IMR-90 (cell line): ENCODE data around the gene RGS9. TPM values are rescaled to one million over a fixed set of nuclear protein-coding genes. Genes with fewer than 3 reads are reported as not detected.

Source experiments
- ATAC-seq: fragments of 200-7000 bp; cut with Tn5 transposase; 2 replicates; pipeline ENCODE4 v1.9.1; 2020; ENCODE audit warnings: low read depth, mild to moderate bottlenecking, moderate library complexity
- BruUV-seq: library from RNA; stranded (reverse); fragments of 400-500 nt; replicated peaks from 2 replicates; lab custom pipeline; 2021; lab: Mats Ljungman, UMichigan
- CTCF ChIA-PET: fragments of 300-600 bp; formaldehyde crosslinking; extraction: SDS; loops from one replicate; lab custom pipeline; 2021; ENCODE audit warnings: antibody characterized with exemption; lab: Yijun Ruan, JAX
- POLR2A ChIA-PET: fragments of 300-600 bp; sonication (Branson Sonifier 250); formaldehyde crosslinking; loops from one replicate; lab custom pipeline; 2022; ENCODE audit warnings: antibody characterized with exemption; ENCODE audit not compliant: unreplicated experiment; lab: Charles Lee
- DNase-seq: peaks from one replicate; pipeline ENCODE4 v3.0.0; 2013
- H2AFZ ChIP-seq: replicated peaks from 2 replicates; pipeline ENCODE3; 2013; ENCODE audit warnings: low read length, mild to moderate bottlenecking; ENCODE audit not compliant: poor library complexity
- H2AK5ac ChIP-seq: 2 replicates; pipeline ENCODE4 v1.6.1; 2013; ENCODE audit warnings: low read depth, low read length, inconsistent platforms
- H2AK9ac ChIP-seq: replicated peaks from 2 replicates; pipeline ENCODE3; 2013; ENCODE audit warnings: mild to moderate bottlenecking, low read depth, low read length, moderate library complexity; ENCODE audit not compliant: poor library complexity
- H2BK120ac ChIP-seq: 2 replicates; pipeline ENCODE4 v1.6.1; 2013; ENCODE audit warnings: low read depth, low read length, inconsistent platforms
- H2BK15ac ChIP-seq: 3 replicates; pipeline ENCODE4 v1.6.1; 2013; ENCODE audit warnings: low read depth, low read length, inconsistent platforms
- H2BK20ac ChIP-seq: 2 replicates; pipeline ENCODE4 v1.6.1; 2013; ENCODE audit warnings: low read depth, mild to moderate bottlenecking, inconsistent platforms, low read length, moderate library complexity
- H2BK5ac ChIP-seq: 2 replicates; pipeline ENCODE4 v1.6.1; 2013; ENCODE audit warnings: mild to moderate bottlenecking, low read depth, low read length, inconsistent platforms; ENCODE audit not compliant: poor library complexity, severe bottlenecking
- H3K14ac ChIP-seq: replicated peaks from 2 replicates; pipeline ENCODE4 v1.6.1; 2013; ENCODE audit warnings: low read depth, low read length, inconsistent platforms
- H3K18ac ChIP-seq: 2 replicates; pipeline ENCODE4 v1.6.1; 2013; ENCODE audit warnings: low read depth, low read length, control low read depth
- H3K23ac ChIP-seq: 2 replicates; pipeline ENCODE4 v1.6.1; 2013; ENCODE audit warnings: low read depth, low read length, inconsistent platforms
- H3K27ac ChIP-seq: 2 replicates; pipeline ENCODE4 v1.5.1; 2013; ENCODE audit warnings: mild to moderate bottlenecking, control low read depth, low read length; ENCODE audit not compliant: insufficient read depth
- H3K27me3 ChIP-seq: 2 replicates; pipeline ENCODE4 v1.6.1; 2013; ENCODE audit warnings: low read length; ENCODE audit not compliant: control insufficient read depth, insufficient read depth
- H3K36me3 ChIP-seq: 2 replicates; pipeline ENCODE4 v1.6.1; 2013; ENCODE audit warnings: low read length, mixed read lengths; ENCODE audit not compliant: control insufficient read depth, insufficient read depth
- H3K4ac ChIP-seq: 2 replicates; pipeline ENCODE4 v1.6.1; 2013; ENCODE audit warnings: low read depth, low read length, inconsistent platforms
- H3K4me1 ChIP-seq: 2 replicates; pipeline ENCODE4 v1.6.1; 2013; ENCODE audit warnings: low read length, mixed read lengths; ENCODE audit not compliant: control insufficient read depth, insufficient read depth
- H3K4me2 ChIP-seq: 2 replicates; pipeline ENCODE4 v1.6.1; 2013; ENCODE audit warnings: low read depth, mild to moderate bottlenecking, control low read depth, low read length, moderate library complexity
- H3K4me3 ChIP-seq: 2 replicates; pipeline ENCODE4 v1.5.1; 2013; ENCODE audit warnings: low read depth, mild to moderate bottlenecking, control low read depth, low read length, moderate library complexity; ENCODE audit not compliant: insufficient read depth
- H3K56ac ChIP-seq: 2 replicates; pipeline ENCODE4 v1.6.1; 2013; ENCODE audit warnings: low read length, inconsistent platforms; ENCODE audit not compliant: insufficient read depth; ENCODE audit errors: extremely low read depth
- H3K79me1 ChIP-seq, 2 experiments: 2 replicates each; pipeline ENCODE4 v1.6.1; 2013; ENCODE audit warnings: low read length in 2 of 2, inconsistent platforms in 1 of 2, low read depth in 1 of 2
- H3K9ac ChIP-seq: 2 replicates; pipeline ENCODE4 v1.6.1; 2013; ENCODE audit warnings: low read depth, low read length, control low read depth
- H3K9me1 ChIP-seq: 2 replicates; pipeline ENCODE4 v1.6.1; 2013; ENCODE audit warnings: low read length, inconsistent platforms; ENCODE audit not compliant: insufficient read depth
- H3K9me3 ChIP-seq: 2 replicates; pipeline ENCODE4 v1.6.1; 2013; ENCODE audit warnings: low read length; ENCODE audit not compliant: control insufficient read depth, insufficient read depth
- H4K20me1 ChIP-seq: 2 replicates; pipeline ENCODE4 v1.6.1; 2013; ENCODE audit warnings: low read length, inconsistent platforms; ENCODE audit not compliant: insufficient read depth
- H4K5ac ChIP-seq: 2 replicates; pipeline ENCODE4 v1.6.1; 2013; ENCODE audit warnings: mild to moderate bottlenecking, low read depth, low read length, control low read depth
- H4K8ac ChIP-seq, 2 experiments: 2 replicates each; pipeline ENCODE4 v1.6.1; 2013; ENCODE audit warnings: low read depth in 2 of 2, low read length in 2 of 2, control low read depth in 1 of 2, inconsistent platforms in 1 of 2
- H4K91ac ChIP-seq: 2 replicates; pipeline ENCODE4 v1.6.1; 2013; ENCODE audit warnings: low read depth, low read length, inconsistent platforms; ENCODE audit not compliant: insufficient read depth
- BHLHE40 ChIP-seq: fragments of 150-350 bp; IDR thresholded peaks from 2 replicates; pipeline ENCODE4 v1.6.1; 2016; ENCODE audit warnings: mild to moderate bottlenecking, low read depth, low read length
- CEBPB ChIP-seq: IDR thresholded peaks from 2 replicates; pipeline ENCODE4 v1.6.1; 2012; ENCODE audit warnings: low read depth, low read length, improper control_type of control experiment
- CHD1 ChIP-seq: IDR thresholded peaks from 2 replicates; pipeline ENCODE4 v1.6.1; 2012; ENCODE audit warnings: low read depth, low read length, improper control_type of control experiment
- CTCF ChIP-seq: conservative IDR thresholded peaks from 2 replicates; pipeline ENCODE4 v1.5.1; 2012; ENCODE audit warnings: mild to moderate bottlenecking, low read depth, low read length, improper control_type of control experiment
- ELK1 ChIP-seq: fragments of 150-350 bp; IDR thresholded peaks from 2 replicates; pipeline ENCODE4 v1.6.1; 2016; ENCODE audit warnings: low read depth, mild to moderate bottlenecking, low read length, moderate library complexity, borderline replicate concordance
- FOS ChIP-seq: fragments of 150-350 bp; IDR thresholded peaks from 2 replicates; pipeline ENCODE4 v1.6.1; 2016; ENCODE audit warnings: low read depth, low read length
- MAFK ChIP-seq: IDR thresholded peaks from 2 replicates; pipeline ENCODE4 v1.6.1; 2012; ENCODE audit warnings: low read depth, low read length, improper control_type of control experiment
- MAZ ChIP-seq: IDR thresholded peaks from 2 replicates; pipeline ENCODE4 v1.6.1; 2012; ENCODE audit warnings: low read depth, mild to moderate bottlenecking, low read length, improper control_type of control experiment, moderate library complexity, borderline replicate concordance
- MXI1 ChIP-seq: IDR thresholded peaks from 2 replicates; pipeline ENCODE4 v1.6.1; 2012; ENCODE audit warnings: low read depth, mild to moderate bottlenecking, low read length, moderate library complexity, borderline replicate concordance
- NFE2L2 ChIP-seq: fragments of 150-350 bp; IDR thresholded peaks from 2 replicates; pipeline ENCODE4 v1.6.1; 2016; ENCODE audit warnings: low read depth, mild to moderate bottlenecking, low read length
- POLR2A ChIP-seq: IDR thresholded peaks from 2 replicates; pipeline ENCODE4 v1.6.1; 2012; ENCODE audit warnings: mild to moderate bottlenecking, low read depth, low read length
- RAD21 ChIP-seq: IDR thresholded peaks from 2 replicates; pipeline ENCODE4 v1.6.1; 2012; ENCODE audit warnings: low read length, improper control_type of control experiment
- RCOR1 ChIP-seq: IDR thresholded peaks from 2 replicates; pipeline ENCODE4 v1.6.1; 2012; ENCODE audit warnings: mild to moderate bottlenecking, low read length, improper control_type of control experiment; ENCODE audit not compliant: insufficient replicate concordance
- RFX5 ChIP-seq: IDR thresholded peaks from 2 replicates; pipeline ENCODE4 v1.8.0; 2012; ENCODE audit warnings: low read depth, mild to moderate bottlenecking, low read length, moderate library complexity
- SMC3 ChIP-seq: fragments of 150-350 bp; IDR thresholded peaks from 2 replicates; pipeline ENCODE4 v1.6.1; 2016; ENCODE audit warnings: low read depth, mild to moderate bottlenecking, antibody characterized with exemption, low read length, moderate library complexity
- USF2 ChIP-seq: fragments of 150-350 bp; IDR thresholded peaks from 2 replicates; pipeline ENCODE4 v1.6.1; 2017; ENCODE audit warnings: mild to moderate bottlenecking, antibody characterized with exemption, low read length, low read depth
- WGBS, 2 experiments: methylation state at CpG; one replicate each; pipeline versions ENCODE4 v1.1.5 to v1.1.7; 2013; ENCODE audit warnings: missing lambda C conversion rate in 2 of 2; ENCODE audit not compliant: insufficient read length in 1 of 2; ENCODE audit errors: extremely low coverage in 2 of 2; 5-methylcytosine and 5-hydroxymethylcytosine counted together
- dilution Hi-C: fragments of 300-500 bp; cut with HindIII; formaldehyde crosslinking; loops from one replicate; pipeline ENCODE4 v1.14.3; 2018; ENCODE audit warnings: low sequenced_read_pairs; ENCODE audit not compliant: unreplicated experiment
- in situ Hi-C: fragments of 300-500 bp; cut with MboI; formaldehyde crosslinking; loops from 3 replicates; pipeline ENCODE4 v1.14.3; 2019; ENCODE audit warnings: low sequenced_read_pairs, inconsistent platforms, mixed read lengths
- intact Hi-C: fragments of 100-400 bp; cut with micrococcal nuclease; formaldehyde crosslinking; loops from 2 replicates; pipeline ENCODE4 v1.10.0; 2022
- polyA plus RNA-seq, 3 experiments: library from polyadenylated mRNA; depleted of rRNA; stranded (reverse); fragments of >200 nt; gene quantifications; 2 replicates each; pipeline ENCODE4 v1.2.3, GENCODE V29; 2012; ENCODE audit warnings: low replicate concordance in 1 of 3
- total RNA-seq: library from RNA; depleted of rRNA; stranded (reverse); fragments of >200 nt; gene quantifications from 2 replicates; pipeline ENCODE4 v1.2.3, GENCODE V29; 2012

Gene RGS9
- total and polyA plus RNA-seq, 2 of the 4 experiments (the other 2 are of a cell fraction), result 0.90 to 1.1 TPM

GRCh38 chr17:65208717-65209116, 71.5 kb downstream of the RGS9 start:
- H3K4ac ChIP-seq, result no peak overlapping the region
- H2BK5ac ChIP-seq, result no peak overlapping the region
- H2AK9ac ChIP-seq, result no peak overlapping the region
- intact Hi-C loops, result no loop called here
- ATAC-seq (no peak), DNase-seq (no peak)
- no peaks in the 10 kb centered on the region for H3K4me1 ChIP-seq
- H2BK120ac ChIP-seq, result no peak overlapping the region
- no peaks in the 10 kb centered on the region for H3K36me3 ChIP-seq
- H3K4me3 ChIP-seq, result no peak overlapping the region
- no peaks in the 10 kb centered on the region for H4K20me1 ChIP-seq
- ChIA-PET CTCF (no interaction called here), POLR2A (no interaction called here)
- WGBS, 2 experiments, result no CpG with 5 or more reads among the region's 1 CpG
- no peak overlapping the region for H2AFZ ChIP-seq
- in situ Hi-C loops, result no loop called here
- no peak overlapping the region for H3K9ac ChIP-seq
- H3K56ac ChIP-seq, result no peak overlapping the region
- no peaks in the 10 kb centered on the region; the same call in 1 of the 2 replicates for H3K9me3 ChIP-seq
- dilution Hi-C loops, result no loop called here
- H3K9me1 ChIP-seq, result peaks cover 4% of the 10 kb centered on the region; the same call in 1 of the 2 replicates
- H3K4me2 ChIP-seq, result no peak overlapping the region
- no peaks in the 10 kb centered on the region for H3K79me1 ChIP-seq
- no TSS peak for BruUV-seq
- H3K14ac ChIP-seq, result no peak overlapping the region
- peaks cover 2% of the 10 kb centered on the region; the same call in 1 of the 2 replicates for H3K27me3 ChIP-seq
- H3K23ac ChIP-seq, result no peak overlapping the region
- no peak overlapping the region for H3K18ac ChIP-seq
- TF ChIP-seq CEBPB (no peak), MAFK (no peak), CTCF (no peak), MXI1 (no peak), CHD1 (no peak), FOS (no peak), ELK1 (no peak), SMC3 (no peak), RFX5 (no peak), MAZ (no peak), BHLHE40 (no peak), POLR2A (no peak), NFE2L2 (no peak), USF2 (no peak), RCOR1 (no peak), RAD21 (no peak)
- no peak overlapping the region for H3K27ac ChIP-seq
- no peak overlapping the region for H4K5ac ChIP-seq
- no peak overlapping the region for H4K91ac ChIP-seq
- no peak overlapping the region for H2AK5ac ChIP-seq
- no peak overlapping the region for H2BK20ac ChIP-seq
- H4K8ac ChIP-seq, result no peak overlapping the region
- no peak overlapping the region for H2BK15ac ChIP-seq
